GM18909 (cell line): ENCODE results near the gene A2M.

Experiments
- ATAC-seq: cut with Tn5 transposase; IDR thresholded peaks from one replicate; pipeline ENCODE4 v1.9.1; 2021; ENCODE audit warnings: mild to moderate bottlenecking; ENCODE audit not compliant: unreplicated experiment, poor library complexity

A2M gene

DNA sequence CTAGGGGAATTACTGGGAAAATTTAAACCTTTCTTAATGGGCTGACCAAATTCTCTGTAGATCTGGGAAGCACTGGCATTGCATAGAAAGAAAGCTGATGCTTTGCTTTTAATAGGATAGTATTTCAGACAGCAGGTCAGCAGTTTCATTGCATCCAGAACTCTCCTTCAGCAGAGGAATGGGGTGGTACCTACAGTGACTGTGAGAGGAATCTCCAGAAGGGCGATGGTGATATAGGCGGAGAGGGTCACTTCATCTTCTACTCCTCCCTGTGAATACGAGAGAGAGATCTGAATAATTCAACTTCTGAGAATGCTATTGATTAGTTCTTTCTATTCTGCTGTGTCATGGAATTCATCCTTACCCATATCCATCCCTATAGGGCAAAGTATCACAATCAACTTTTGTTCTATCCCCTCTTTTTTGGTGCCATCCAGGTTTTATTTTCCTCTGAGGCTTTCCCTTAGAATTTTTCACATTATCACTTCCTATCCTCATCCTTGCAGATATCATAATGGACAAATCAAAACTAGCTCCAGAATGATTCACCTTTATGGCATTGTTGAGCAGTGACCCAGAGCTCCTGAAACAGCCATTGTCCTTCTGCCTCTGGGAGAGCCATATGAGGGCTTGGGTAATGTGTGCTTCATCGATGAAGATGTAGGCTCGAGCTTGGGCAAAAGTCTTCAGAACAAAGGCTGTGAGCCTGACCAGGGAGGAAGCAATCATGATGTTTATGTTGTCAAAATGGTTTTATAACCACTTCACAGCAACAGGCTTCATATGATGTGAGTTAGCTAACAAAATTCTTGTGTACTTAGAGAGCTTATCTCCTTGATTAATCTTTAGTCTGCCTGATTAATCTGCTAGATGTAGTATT lies 38.3 kb downstream of the A2M start:
- no peak for ATAC-seq

DNA sequence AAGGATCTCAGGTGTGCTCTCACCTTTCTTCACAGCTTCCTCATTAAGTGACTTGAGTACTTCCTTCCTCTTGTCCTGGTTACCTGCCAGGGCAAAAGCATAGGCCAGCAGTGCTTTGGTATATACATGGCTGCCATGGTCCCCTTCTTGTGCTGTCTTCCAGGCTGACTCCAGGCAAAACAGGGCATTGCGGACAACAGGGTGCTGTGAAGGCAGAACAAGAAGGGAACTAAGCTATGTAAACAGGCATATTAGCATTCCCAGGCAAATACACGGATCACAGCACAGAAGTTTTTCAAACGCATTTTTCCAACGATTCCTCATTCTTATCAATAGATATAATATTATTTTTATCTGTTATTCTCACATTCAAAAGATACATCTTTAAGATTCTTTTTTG lies 39.0 kb downstream of the A2M start:
- ATAC-seq = no peak

GRCh38 chr12:9075138-9075535 lies 40.6 kb downstream of the A2M start:
- ATAC-seq = no peak

- ATAC-seq = no peak
Observed at GRCh38 chr12:9074484-9075137, 41.1 kb downstream of the A2M start.

- no peak for ATAC-seq
Observed at GRCh38 chr12:9073076-9073475, 42.6 kb downstream of the A2M start.

GRCh38 chr12:9072481-9073038 lies 43.2 kb downstream of the A2M start:
- ATAC-seq = no peak

GRCh38 chr12:9071969-9072368 lies 43.8 kb downstream of the A2M start:
- ATAC-seq = no peak

- ATAC-seq = no peak
Observed at GRCh38 chr12:9071518-9071917, 44.2 kb downstream of the A2M start.

DNA sequence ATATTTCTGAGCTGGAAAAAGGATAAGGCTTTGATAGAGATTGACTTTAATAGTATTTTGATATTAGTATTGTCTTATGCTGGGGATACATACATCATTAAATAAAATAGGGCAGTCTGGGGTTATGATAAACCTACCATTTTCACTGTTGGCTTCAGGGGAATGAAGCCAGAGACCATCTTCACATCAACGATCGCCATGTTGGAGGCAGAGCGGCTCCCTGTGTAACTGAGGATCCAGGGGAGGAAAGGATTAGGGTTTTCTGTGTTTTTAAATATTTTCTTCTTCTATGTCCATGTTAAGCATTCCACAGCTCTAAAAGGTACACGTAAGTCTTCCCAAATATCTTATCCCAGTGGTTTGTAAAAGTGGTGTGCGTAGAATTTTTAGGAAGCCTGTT lies 45.4 kb downstream of the A2M start:
- no peak for ATAC-seq

GRCh38 chr12:9068600-9068999 lies 47.1 kb downstream of the A2M start:
- ATAC-seq = no peak

GRCh38 chr12:9068086-9068485 lies 47.6 kb downstream of the A2M start:
- ATAC-seq = no peak

DNA sequence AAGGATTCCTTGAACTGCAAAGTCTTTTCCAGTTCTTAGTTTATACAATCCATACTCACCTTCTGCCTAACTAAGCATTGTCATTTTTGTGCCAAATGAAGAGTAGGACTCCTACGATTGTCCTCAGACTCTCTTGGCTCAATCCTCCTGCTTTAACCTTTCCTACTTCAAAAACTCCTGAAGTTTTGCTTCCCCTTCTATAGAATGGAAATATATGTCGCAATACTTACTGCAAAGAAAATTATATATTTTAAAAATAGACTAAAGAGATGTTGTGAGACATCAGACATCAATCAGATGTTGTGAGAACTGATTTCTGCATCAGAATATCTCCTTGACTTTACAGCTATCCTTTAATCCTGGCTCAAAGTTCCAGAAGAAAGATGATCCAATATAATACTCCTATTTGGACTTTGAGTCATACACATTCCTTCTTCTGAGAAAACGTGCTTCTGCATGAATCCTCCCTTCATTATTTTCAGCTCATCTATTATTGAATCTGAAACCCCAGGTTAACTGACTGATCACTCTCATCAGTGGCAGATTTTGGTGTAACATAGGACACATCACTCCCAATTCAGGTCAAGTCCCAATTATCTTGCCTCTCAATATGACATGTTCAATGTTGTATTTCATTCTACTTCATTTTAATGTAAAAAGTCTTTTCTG lies 48.8 kb downstream of the A2M start:
- ATAC-seq = no peak

DNA sequence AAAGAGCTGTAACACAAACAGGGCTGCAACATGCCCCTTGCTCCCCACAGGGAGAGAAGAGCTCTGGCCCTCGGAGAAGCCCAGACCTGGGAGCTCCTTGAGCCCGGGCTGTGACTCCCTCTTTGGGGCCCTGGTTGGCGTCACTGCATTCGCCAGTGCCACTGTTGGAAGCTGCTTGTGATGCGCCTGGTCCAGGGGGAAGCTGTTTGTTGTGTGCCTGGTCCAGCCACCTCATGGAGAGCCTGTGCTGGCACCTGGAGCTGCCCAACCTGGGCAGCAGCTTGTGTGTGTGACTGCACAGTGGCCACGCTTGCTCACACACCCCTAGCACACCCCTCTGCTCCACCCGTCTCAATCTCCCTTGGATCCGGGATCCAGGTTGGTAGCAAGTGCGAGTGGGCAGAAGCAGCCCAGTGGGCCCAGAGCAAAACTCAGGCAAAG lies 49.5 kb downstream of the A2M start:
- no peak for ATAC-seq

GRCh38 chr12:9065607-9065856 lies 50.2 kb downstream of the A2M start:
- ATAC-seq = no peak

GRCh38 chr12:9064815-9065606 lies 50.7 kb downstream of the A2M start:
- no peak for ATAC-seq

- peak; percentile 80 for ATAC-seq
Observed at GRCh38 chr12:9064201-9064814, 51.4 kb downstream of the A2M start.

GRCh38 chr12:9052610-9053009 lies 63.1 kb downstream of the A2M start:
- no peak for ATAC-seq

DNA sequence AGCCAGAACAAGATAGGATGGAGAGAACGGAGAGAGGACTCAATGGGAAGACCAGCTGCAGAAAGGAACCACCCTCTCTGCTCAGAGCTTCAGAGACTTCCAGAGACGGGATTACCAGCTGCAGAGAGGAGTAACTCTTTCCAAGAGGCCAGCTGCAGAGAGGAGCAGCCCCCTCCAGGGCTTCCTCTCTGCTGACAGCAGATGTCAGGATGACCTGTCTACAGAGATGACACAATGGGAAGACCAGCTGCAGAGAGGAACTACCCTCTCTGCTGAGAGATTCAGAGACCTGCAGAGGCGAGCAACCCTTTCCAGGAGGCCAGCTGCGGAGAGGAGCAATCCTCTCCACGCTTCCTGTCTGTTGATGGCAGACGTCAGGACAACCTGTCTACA lies 64.6 kb downstream of the A2M start:
- no peak for ATAC-seq

GRCh38 chr12:9050521-9051157 lies 65.1 kb downstream of the A2M start:
- ATAC-seq = no peak
